ENCODE results near the gene ATG4D. TPM values are rescaled to one million over a fixed set of nuclear protein-coding genes. Genes with fewer than 3 reads are reported as not detected.
"Not testable (repeated sequence)": the region's sequence is repeated elsewhere in the genome, so short reads cannot be mapped to it uniquely, and the experiment has no call there.

The ATG4D gene
- total and polyA plus RNA-seq, 3 donors from 2014 or later, result 80.5 to 167 (median 97.1) TPM

- peak overlapping the region; percentile 83 to 90 for H3K4me3 ChIP-seq
- no peak for DNase-seq
- TF ChIP-seq CTCF (IDR thresholded peaks at IDR 0.05) (no peak), POLR2A (IDR thresholded peaks at IDR 0.05) (no peak)
- no peaks in the 10 kb centered on the region for H3K36me3 ChIP-seq (ENCODE audit: low read depth, missing control alignments)
- H3K9me3 ChIP-seq, result no peaks in the 10 kb centered on the region
- no peaks in the 10 kb centered on the region for H3K27me3 ChIP-seq
- H3K4me1 ChIP-seq, result peaks cover 22% of the 10 kb centered on the region
- H3K27ac ChIP-seq, result peak overlapping the region; percentile 85 to 90
- intact Hi-C loops (cut with DNase I; ENCODE audit: low total_unique reads), result no loop called here
- WGBS, 2 donors, result 8 to 10% methylated on average over 4 of the region's 4 CpGs
Measured at GRCh38 chr19:10566408-10566657, 22.6 kb downstream of the ATG4D start.

- Histone ChIP-seq H3K4me3 (no peak overlapping the region), H3K27me3 (no peaks in the 10 kb centered on the region), H3K36me3 (ENCODE audit: low read depth, missing control alignments) (no peaks in the 10 kb centered on the region), H3K27ac (peak overlapping the region; percentile 85 to 90), H3K9me3 (no peaks in the 10 kb centered on the region), H3K4me1 (peaks cover 23% of the 10 kb centered on the region)
- no peak for DNase-seq
- intact Hi-C loops (cut with DNase I; ENCODE audit: low total_unique reads), result no loop called here
- TF ChIP-seq CTCF (IDR thresholded peaks at IDR 0.05), result no peak
- TF ChIP-seq POLR2A (IDR thresholded peaks at IDR 0.05), result no peak
- 54 to 59% methylated on average over 18 to 19 of the region's 19 CpGs for WGBS, 2 donors
Measured at GRCh38 chr19:10566658-10567410, 23.1 kb downstream of the ATG4D start.

GRCh38 chr19:10567656-10568055 lies 24.0 kb downstream of the ATG4D start:
- H3K4me1 ChIP-seq, result peaks cover 27% of the 10 kb centered on the region
- no peaks in the 10 kb centered on the region for H3K9me3 ChIP-seq
- no peak for TF ChIP-seq POLR2A (IDR thresholded peaks at IDR 0.05)
- no peak for TF ChIP-seq CTCF (IDR thresholded peaks at IDR 0.05)
- H3K36me3 ChIP-seq (ENCODE audit: low read depth, missing control alignments), result no peaks in the 10 kb centered on the region
- DNase-seq, result no peak
- intact Hi-C loops (cut with DNase I; ENCODE audit: low total_unique reads), result no loop called here
- no peaks in the 10 kb centered on the region for H3K27me3 ChIP-seq
- 34 to 44% methylated on average over 5 of the region's 5 CpGs for WGBS, 2 donors
- H3K4me3 ChIP-seq, result peak overlapping the region in 1 of 2 donors; percentile 67
- no peak overlapping the region for H3K27ac ChIP-seq

- H3K4me3 ChIP-seq, result peak overlapping the region; percentile 67 to 76
- intact Hi-C loops (cut with DNase I; ENCODE audit: low total_unique reads), result no loop called here
- TF ChIP-seq POLR2A (IDR thresholded peaks at IDR 0.05), result no peak
- 3 to 9% methylated on average over 15 to 30 of the region's 58 CpGs for WGBS, 2 donors
- peak overlapping the region; percentile 50 to 74 for H3K27ac ChIP-seq
- H3K9me3 ChIP-seq, result no peaks in the 10 kb centered on the region
- no peaks in the 10 kb centered on the region for H3K36me3 ChIP-seq (ENCODE audit: low read depth, missing control alignments)
- no peaks in the 10 kb centered on the region for H3K27me3 ChIP-seq
- H3K4me1 ChIP-seq, result peaks cover 27% of the 10 kb centered on the region
- no peak for DNase-seq
Measured at GRCh38 chr19:10568062-10568825, 24.5 kb downstream of the ATG4D start.

- Histone ChIP-seq H3K36me3 (ENCODE audit: low read depth, missing control alignments) (no peaks in the 10 kb centered on the region), H3K4me3 (peak within 1 kb of the TSS; percentile 67 to 76), H3K27me3 (no peaks in the 10 kb centered on the region), H3K4me1 (peaks cover 27% of the 10 kb centered on the region), H3K9me3 (no peaks in the 10 kb centered on the region), H3K27ac (peak within 1 kb of the TSS; percentile 50 to 74)
- TF ChIP-seq POLR2A (IDR thresholded peaks at IDR 0.05) (no peak), CTCF (IDR thresholded peaks at IDR 0.05) (peak; percentile 59 to 90 (median 88))
- WGBS, 2 donors, result 1 to 2% methylated on average over 10 to 52 of the region's 71 CpGs
- DNase-seq, result peak; percentile 100
- intact Hi-C loops (cut with DNase I; ENCODE audit: low total_unique reads), result no loop called here
Measured at GRCh38 chr19:10568826-10569651, 25.3 kb downstream of the ATG4D start, which contains the start of gene CDKN2D. TSS of gene CDKN2D (minus strand) at chr19:10568979. CDS start at chr19:10568653, 326 bp downstream.

GRCh38 chr19:10573793-10574192 lies 30.1 kb downstream of the ATG4D start:
- DNase-seq; H3K27me3 ChIP-seq; H3K27ac ChIP-seq; H3K36me3 ChIP-seq (ENCODE audit: low read depth, missing control alignments); H3K9me3 ChIP-seq; H3K4me3 ChIP-seq: not testable (repeated sequence)
- 84 to 89% methylated on average over 6 of the region's 6 CpGs for WGBS, 2 donors
- H3K4me1 ChIP-seq, result peaks cover 12% of the 10 kb centered on the region
- intact Hi-C loops (cut with DNase I; ENCODE audit: low total_unique reads), result loop anchor here (10.0 kb wide), 1 partner anchor 99 kb away; no protein-coding TSS in a partner anchor

All from testis (tissue), 3 donors.